Uterus (tissue), 2 donors: ENCODE measurements around the gene ZP4.

Experiments
- CTCF ChIP-seq, 4 experiments: fragments of 200-600 bp in 2 of 4; fragments of 450-650 bp in 2 of 4; sonication (generic) in 2 of 4; IDR thresholded peaks; one replicate each; pipeline ENCODE4 v1.5.1; 2016 to 2019; ENCODE audit warnings: antibody characterized with exemption in 4 of 4, mild to moderate bottlenecking in 2 of 4, moderate library complexity in 1 of 4
- POLR2A ChIP-seq, 2 donors: fragments of 450-650 bp; IDR thresholded peaks; one replicate each; pipeline ENCODE4 v1.6.1; 2016; ENCODE audit warnings: antibody characterized with exemption in 2 of 2, mild to moderate bottlenecking in 1 of 2, moderate library complexity in 1 of 2

- TF ChIP-seq POLR2A (IDR thresholded peaks at IDR 0.05) = no peak
- TF ChIP-seq CTCF (IDR thresholded peaks at IDR 0.05) = no peak
Observed at GRCh38 chr1:237887542-237887941, 3.2 kb downstream of the ZP4 start.
